Pancreas (tissue), 10 donors: ENCODE measurements around the gene ZCCHC17. TPM values are rescaled to one million over a fixed set of nuclear protein-coding genes. Genes with fewer than 3 reads are reported as not detected.

Source experiments
- ATAC-seq, 4 donors: fragments of 200-7000 bp; cut with Tn5 transposase; one replicate each; pipeline versions ENCODE4 v1.8.0 to v1.9.1; 2020; ENCODE audit warnings: mild to moderate bottlenecking in 4 of 4, moderate library complexity in 4 of 4
- DNase-seq, 6 donors: peaks; one replicate each; pipeline ENCODE4 v3.0.0-alpha.2; 2020
- FAIRE-seq: peaks from 2 replicates; lab custom pipeline; 2012; peaks lifted over from hg19 to GRCh38; lab: Jason Lieb, UNC
- H3K27ac ChIP-seq, 4 donors: fragments of 200-600 bp; sonication (generic); 1 replicate in 3 of 4; 2 replicates in 1 of 4; pipeline versions ENCODE4 v1.5.0 to v1.8.0; 2020
- H3K27me3 ChIP-seq, 4 donors: fragments of 200-600 bp; one replicate each; pipeline ENCODE4 v1.8.0; 2021
- H3K36me3 ChIP-seq, 3 donors: fragments of 200-600 bp; sonication (generic) in 1 of 3; one replicate each; pipeline versions ENCODE4 v1.5.0 to v1.8.0; 2020 to 2021
- H3K4me1 ChIP-seq, 3 donors: fragments of 200-600 bp; one replicate each; pipeline ENCODE4 v1.8.0; 2021
- H3K4me3 ChIP-seq, 4 donors: fragments of 200-600 bp; sonication (generic) in 2 of 4; one replicate each; pipeline versions ENCODE4 v1.5.0 to v1.8.0; 2020 to 2021
- H3K9me3 ChIP-seq, 4 donors: fragments of 200-600 bp; one replicate each; pipeline ENCODE4 v1.8.0; 2021
- CTCF ChIP-seq, 4 donors: fragments of 200-600 bp; sonication (generic) in 3 of 4; IDR thresholded peaks; one replicate each; pipeline versions ENCODE4 v1.5.0 to v1.8.0; 2021; ENCODE audit warnings: antibody characterized with exemption in 4 of 4
- WGBS, 2 donors: extraction: QIAGEN DNeasy Blood & Tissue Kit; methylation state at CpG; one replicate each; pipeline ENCODE4 v1.1.7; 2013; 5-methylcytosine and 5-hydroxymethylcytosine counted together
- intact Hi-C, 3 donors: fragments of 100-400 bp; cut with DNase I; formaldehyde crosslinking; loops; one replicate each; pipeline versions ENCODE4 v1.11.1 to v1.14.2; 2022
- polyA plus RNA-seq, 2 donors: library from polyadenylated mRNA; stranded (reverse); fragments of 200-250 nt; gene quantifications; one replicate each; pipeline ENCODE4 v1.2.3, GENCODE V29; 2013
- total RNA-seq, 6 donors: library from RNA; stranded (reverse); fragmentation: NEBNext Ultra II Directional in 4 of 6; extraction: Animal tissue kit (Norgen Biotek cat#: 25700) in 4 of 6; gene quantifications; one replicate each; pipeline versions ENCODE4 v1.2.1 to v1.2.4, GENCODE V29; 2021 to 2023
- donor health status: healthy with polysubstance abuse.
- donor health status: DM: no; HTN: no; CAD: no; lungs with moderate emphysema.
- donor health status: DM: no; HTN: no; CAD: no.
- donor health status: control.
- donor health status: control.
- donor health status: Bipolar disorder and iron deficiency.
- donor health status: DM: yes; HTN: yes; CAD: no.
- donor health status: DM: no; HTN: no; CAD: no.
- donor health status: DM: no; HTN: no; CAD: no.
- donor health status: DM: yes; HTN: yes; CAD: no.

ZCCHC17 gene
- total and polyA plus RNA-seq, 8 donors = 5.6 to 20.3 (median 9.5) TPM

DNA sequence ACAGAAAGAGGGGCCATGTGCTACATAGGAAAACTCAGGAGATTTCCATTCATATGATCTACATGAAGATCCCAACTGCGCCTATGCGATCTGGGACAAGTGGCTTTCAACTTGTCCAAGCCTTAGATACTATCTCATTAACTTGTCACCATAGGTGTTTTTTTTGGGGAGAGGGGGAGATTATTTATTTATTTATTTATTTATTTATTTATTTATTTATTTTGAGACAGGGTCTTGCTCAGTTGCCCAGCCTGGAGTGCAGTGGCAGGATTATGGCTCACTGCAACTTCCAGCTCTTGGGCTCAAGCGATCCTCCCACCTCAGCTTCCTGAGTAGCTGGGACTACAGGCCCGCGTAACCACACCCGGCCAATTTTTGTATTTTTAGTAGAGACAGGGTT is 64.8 kb downstream of the ZCCHC17 start:
- Histone ChIP-seq H3K27me3 (no peaks in the 10 kb centered on the region), H3K9me3 (no peaks in the 10 kb centered on the region), H3K27ac (no peak overlapping the region), H3K36me3 (no peaks in the 10 kb centered on the region), H3K4me1 (no peaks in the 10 kb centered on the region), H3K4me3 (no peak overlapping the region)
- no peak for TF ChIP-seq CTCF (IDR thresholded peaks at IDR 0.05)
- WGBS, 2 donors = 96 to 98% methylated on average over 6 of the region's 6 CpGs
- FAIRE-seq = no peak
- ATAC-seq = no peak
- DNase-seq = no peak
- intact Hi-C loops = no loop called here

DNA sequence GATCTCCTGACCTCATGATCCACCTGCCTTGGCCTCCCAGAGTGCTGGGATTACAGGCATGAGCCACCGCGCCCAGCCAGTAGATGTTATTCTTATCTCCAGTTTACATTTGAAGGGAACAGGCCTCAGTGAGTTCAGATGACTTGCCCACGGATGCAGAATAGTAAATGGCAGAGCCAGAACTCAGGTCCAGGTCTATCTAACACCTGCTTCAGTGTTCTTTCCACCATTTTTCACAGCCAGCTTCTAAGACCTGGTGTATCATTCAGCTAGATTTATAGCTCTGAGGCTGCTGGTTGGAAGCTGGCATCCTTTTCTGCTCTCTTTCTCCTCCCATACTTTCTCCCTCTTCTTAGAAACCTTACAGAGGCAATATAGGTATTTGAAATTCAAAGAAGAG is 65.2 kb downstream of the ZCCHC17 start:
- H3K27ac ChIP-seq = no peak overlapping the region
- no peaks in the 10 kb centered on the region for H3K36me3 ChIP-seq
- no peak for DNase-seq
- H3K27me3 ChIP-seq = no peaks in the 10 kb centered on the region
- H3K4me1 ChIP-seq = no peaks in the 10 kb centered on the region
- no peak for ATAC-seq
- TF ChIP-seq CTCF (IDR thresholded peaks at IDR 0.05) = no peak
- no peak overlapping the region for H3K4me3 ChIP-seq
- 94 to 95% methylated on average over 3 of the region's 3 CpGs for WGBS, 2 donors
- no peaks in the 10 kb centered on the region for H3K9me3 ChIP-seq
- intact Hi-C loops = no loop called here
- FAIRE-seq = no peak

GRCh38 chr1:31364561-31365250 is 67.9 kb downstream of the ZCCHC17 start:
- H3K4me1 ChIP-seq = no peaks in the 10 kb centered on the region
- ATAC-seq (peak in 1 of 4 donors; percentile 33), DNase-seq (no peak), FAIRE-seq (no peak)
- H3K27me3 ChIP-seq = no peaks in the 10 kb centered on the region
- no peak for TF ChIP-seq CTCF (IDR thresholded peaks at IDR 0.05)
- peak overlapping the region in 1 of 4 donors; percentile 8 for H3K27ac ChIP-seq
- intact Hi-C loops = no loop called here
- no peaks in the 10 kb centered on the region for H3K9me3 ChIP-seq
- 77 to 78% methylated on average over 3 of the region's 3 CpGs for WGBS, 2 donors
- no peaks in the 10 kb centered on the region for H3K36me3 ChIP-seq
- no peak overlapping the region for H3K4me3 ChIP-seq

DNA sequence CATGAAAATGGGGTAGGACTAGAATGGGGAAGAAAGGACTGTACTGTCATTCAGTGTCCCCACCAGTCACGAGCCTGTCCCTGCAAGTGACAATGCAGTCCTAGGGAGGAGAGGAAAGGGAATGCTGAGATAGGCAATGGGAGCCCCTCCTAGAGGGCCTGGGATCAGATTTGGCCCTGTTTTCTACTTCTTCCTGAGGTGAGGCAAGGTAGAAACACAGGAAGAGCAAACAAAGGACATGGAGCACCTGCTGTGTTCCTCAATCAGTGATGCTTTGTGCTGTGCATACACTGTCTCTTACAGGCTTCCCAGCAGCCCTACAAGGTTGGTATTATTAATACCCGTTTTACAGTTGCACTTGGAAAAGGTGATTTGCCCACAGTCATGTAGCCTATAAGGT is 70.0 kb downstream of the ZCCHC17 start:
- no peaks in the 10 kb centered on the region for H3K4me1 ChIP-seq
- no peaks in the 10 kb centered on the region for H3K9me3 ChIP-seq
- no peak for DNase-seq
- H3K4me3 ChIP-seq = no peak overlapping the region
- WGBS, 2 donors = 58 to 73% methylated on average over 2 of the region's 2 CpGs
- ATAC-seq = no peak
- no peaks in the 10 kb centered on the region for H3K36me3 ChIP-seq
- intact Hi-C loops = no loop called here
- FAIRE-seq = no peak
- TF ChIP-seq CTCF (IDR thresholded peaks at IDR 0.05) = no peak
- H3K27me3 ChIP-seq = no peaks in the 10 kb centered on the region
- H3K27ac ChIP-seq = no peak overlapping the region

GRCh38 chr1:31368611-31369107 is 71.8 kb downstream of the ZCCHC17 start:
- DNase-seq (peak in 1 of 6 donors; percentile 16), FAIRE-seq (no peak), ATAC-seq (no peak)
- H3K9me3 ChIP-seq = no peaks in the 10 kb centered on the region
- no peak overlapping the region for H3K4me3 ChIP-seq
- no peak for TF ChIP-seq CTCF (IDR thresholded peaks at IDR 0.05)
- WGBS, 2 donors = 69 to 81% methylated on average over 3 of the region's 3 CpGs
- H3K4me1 ChIP-seq = peaks cover 4 to 11% (median 7%) of the 10 kb centered on the region in 3 donors
- H3K36me3 ChIP-seq = no peaks in the 10 kb centered on the region
- H3K27ac ChIP-seq = no peak overlapping the region
- H3K27me3 ChIP-seq = no peaks in the 10 kb centered on the region
- intact Hi-C loops = no loop called here
